Calu3 (cell line): Measurements from ENCODE around the gene SLC35F6. TPM values are rescaled to one million over a fixed set of nuclear protein-coding genes. Genes with fewer than 3 reads are reported as not detected.
A peak's percentile ranks its signal among the peaks of the same experiment; 100 is the strongest.

Experiments used
- BruUV-seq: library from RNA; stranded (reverse); fragments of 400-500 nt; replicated peaks from 2 replicates; lab custom pipeline; 2021; lab: Mats Ljungman, UMichigan
- CTCF ChIA-PET: fragments of 300-600 bp; sonication (Branson Sonifier 250); formaldehyde crosslinking; loops from one replicate; lab custom pipeline; 2022; ENCODE audit warnings: antibody characterized with exemption; lab: Charles Lee
- DNase-seq: peaks from one replicate; pipeline ENCODE4 v3.0.0; 2022
- H3K27ac Mint-ChIP-seq: one replicate; pipeline ENCODE4 v1.8.0; 2022; ENCODE audit warnings: mixed read lengths; ENCODE audit not compliant: unreplicated experiment
- H3K27me3 Mint-ChIP-seq: one replicate; pipeline ENCODE4 v1.8.0; 2022; ENCODE audit warnings: mixed read lengths; ENCODE audit not compliant: unreplicated experiment
- H3K36me3 Mint-ChIP-seq: one replicate; pipeline ENCODE4 v1.8.0; 2022; ENCODE audit warnings: mild to moderate bottlenecking, moderate library complexity, mixed read lengths; ENCODE audit not compliant: insufficient read depth, unreplicated experiment
- H3K4me1 Mint-ChIP-seq: one replicate; pipeline ENCODE4 v1.8.0; 2022; ENCODE audit warnings: mild to moderate bottlenecking, low read depth, mixed read lengths; ENCODE audit not compliant: unreplicated experiment
- H3K4me3 Mint-ChIP-seq: one replicate; pipeline ENCODE4 v1.8.0; 2022; ENCODE audit warnings: mild to moderate bottlenecking, low read depth, moderate library complexity, mixed read lengths; ENCODE audit not compliant: unreplicated experiment
- H3K9me3 Mint-ChIP-seq: one replicate; pipeline ENCODE4 v1.8.0; 2022; ENCODE audit warnings: low read depth, mixed read lengths; ENCODE audit not compliant: unreplicated experiment
- intact Hi-C: fragments of 100-400 bp; cut with micrococcal nuclease; formaldehyde crosslinking; loops from one replicate; pipeline ENCODE4 v1.10.0; 2022; ENCODE audit not compliant: unreplicated experiment
- total RNA-seq: library from RNA; stranded (reverse); gene quantifications from 2 replicates; pipeline ENCODE4 v1.2.3, GENCODE V29; 2022
- TF ChIP-seq, protein P1 (sequence below): fragments of 200-600 bp; IDR thresholded peaks from one replicate; pipeline ENCODE4 v1.8.0; 2022; ENCODE audit warnings: antibody characterized with exemption; ENCODE audit not compliant: unreplicated experiment

SLC35F6 gene
- total RNA-seq, 1 experiment from 2014 or later = 36.9 TPM

DNA sequence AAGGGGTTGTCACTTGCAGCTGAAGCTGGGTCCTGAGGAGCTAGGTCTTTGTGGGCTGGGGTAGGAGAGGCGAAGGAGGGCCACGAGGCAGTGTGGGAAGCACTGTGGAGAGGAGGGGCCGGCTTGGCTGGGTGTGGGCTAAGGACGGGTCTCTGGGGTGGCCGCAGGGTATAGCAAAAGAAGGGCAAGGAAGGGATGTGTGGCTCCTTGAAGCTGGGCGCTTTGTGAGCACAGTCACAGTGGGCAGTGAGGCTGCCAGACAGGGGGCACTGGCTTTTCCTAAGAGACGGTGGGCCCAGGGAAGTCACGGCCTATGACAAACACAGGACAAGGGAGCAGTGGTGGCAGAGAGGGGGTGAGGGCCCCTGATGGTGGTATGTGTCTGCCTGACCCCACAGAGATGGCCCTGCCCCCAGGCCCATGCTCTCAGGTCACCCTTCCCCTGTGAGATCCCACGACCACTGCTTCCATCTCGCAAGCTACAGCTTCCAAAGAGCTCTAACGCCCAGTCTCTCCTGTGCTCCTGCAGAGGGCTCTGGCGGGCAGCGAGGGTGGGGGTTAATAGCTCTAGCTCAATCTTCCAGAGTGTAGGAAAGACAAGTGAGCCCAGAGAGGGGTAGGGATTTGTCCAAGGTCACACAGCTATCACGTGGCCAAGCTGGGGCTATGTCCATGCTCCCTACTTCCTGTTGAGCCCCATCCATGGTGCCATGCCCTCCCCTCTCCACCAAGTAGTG, 39.1 kb upstream of the SLC35F6 start:
- no peak for DNase-seq
- peak overlapping the region; percentile 90 for H3K27ac Mint-ChIP-seq
- TF ChIP-seq, protein P1, sequence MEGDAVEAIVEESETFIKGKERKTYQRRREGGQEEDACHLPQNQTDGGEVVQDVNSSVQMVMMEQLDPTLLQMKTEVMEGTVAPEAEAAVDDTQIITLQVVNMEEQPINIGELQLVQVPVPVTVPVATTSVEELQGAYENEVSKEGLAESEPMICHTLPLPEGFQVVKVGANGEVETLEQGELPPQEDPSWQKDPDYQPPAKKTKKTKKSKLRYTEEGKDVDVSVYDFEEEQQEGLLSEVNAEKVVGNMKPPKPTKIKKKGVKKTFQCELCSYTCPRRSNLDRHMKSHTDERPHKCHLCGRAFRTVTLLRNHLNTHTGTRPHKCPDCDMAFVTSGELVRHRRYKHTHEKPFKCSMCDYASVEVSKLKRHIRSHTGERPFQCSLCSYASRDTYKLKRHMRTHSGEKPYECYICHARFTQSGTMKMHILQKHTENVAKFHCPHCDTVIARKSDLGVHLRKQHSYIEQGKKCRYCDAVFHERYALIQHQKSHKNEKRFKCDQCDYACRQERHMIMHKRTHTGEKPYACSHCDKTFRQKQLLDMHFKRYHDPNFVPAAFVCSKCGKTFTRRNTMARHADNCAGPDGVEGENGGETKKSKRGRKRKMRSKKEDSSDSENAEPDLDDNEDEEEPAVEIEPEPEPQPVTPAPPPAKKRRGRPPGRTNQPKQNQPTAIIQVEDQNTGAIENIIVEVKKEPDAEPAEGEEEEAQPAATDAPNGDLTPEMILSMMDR = no peak
- CTCF ChIA-PET = no interaction called here
- no peak overlapping the region for H3K4me3 Mint-ChIP-seq
- peaks cover 44% of the 10 kb centered on the region for H3K27me3 Mint-ChIP-seq
- no peaks in the 10 kb centered on the region for H3K9me3 Mint-ChIP-seq
- intact Hi-C loops = no loop called here
- BruUV-seq = no TSS peak
- peaks cover 35% of the 10 kb centered on the region for H3K4me1 Mint-ChIP-seq
- peaks cover 7% of the 10 kb centered on the region for H3K36me3 Mint-ChIP-seq

DNA sequence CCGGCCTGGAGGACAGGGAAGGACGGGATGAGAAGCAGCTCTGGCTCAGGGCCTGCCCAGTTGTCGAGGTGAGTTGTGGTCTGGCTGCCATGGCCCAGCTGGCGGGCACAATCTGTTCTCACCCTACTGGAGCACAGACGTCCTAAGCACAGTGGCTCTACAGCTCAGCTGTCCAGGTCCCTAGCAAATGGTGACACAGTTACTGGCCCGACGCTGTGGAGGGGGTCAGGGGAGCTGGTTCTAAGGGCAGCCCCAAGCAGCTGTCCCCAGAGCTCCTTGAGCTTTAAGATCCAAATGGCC, 38.6 kb upstream of the SLC35F6 start:
- H3K27ac Mint-ChIP-seq = no peak overlapping the region
- CTCF ChIA-PET = no interaction called here

DNA sequence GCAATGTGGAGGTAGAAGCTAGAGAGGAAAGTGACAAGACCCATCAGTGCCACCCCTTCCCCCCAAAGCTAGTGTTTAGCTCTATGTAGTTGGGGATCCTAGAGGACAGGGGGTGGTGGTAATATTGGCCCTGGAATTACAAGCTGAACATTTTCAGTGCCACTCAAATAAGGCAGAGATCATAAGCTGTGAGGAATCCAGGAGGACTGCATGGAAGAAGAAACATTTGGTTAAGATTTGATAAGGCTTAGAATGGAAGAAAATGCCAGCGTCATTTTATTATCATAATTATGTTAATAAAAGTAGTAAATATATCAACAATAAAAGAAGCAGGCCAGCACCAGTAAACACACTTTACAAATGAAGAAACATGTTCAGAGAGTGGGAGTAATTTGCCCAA, 37.9 kb upstream of the SLC35F6 start:
- H3K4me3 Mint-ChIP-seq = no peak overlapping the region
- CTCF ChIA-PET = no interaction called here
- intact Hi-C loops = no loop called here
- TF ChIP-seq, protein P1 = no peak
- no peaks in the 10 kb centered on the region for H3K36me3 Mint-ChIP-seq
- peaks cover 56% of the 10 kb centered on the region for H3K27me3 Mint-ChIP-seq
- H3K9me3 Mint-ChIP-seq = no peaks in the 10 kb centered on the region
- peaks cover 33% of the 10 kb centered on the region for H3K4me1 Mint-ChIP-seq
- DNase-seq = no peak
- BruUV-seq = no TSS peak
- H3K27ac Mint-ChIP-seq = no peak overlapping the region

More for the DNA sequence above, 38.6 kb upstream of the SLC35F6 start:
- Mint-ChIP-seq H3K27me3 (peaks cover 48% of the 10 kb centered on the region), H3K4me3 (no peak overlapping the region), H3K4me1 (peaks cover 31% of the 10 kb centered on the region), H3K36me3 (peaks cover 3% of the 10 kb centered on the region), H3K9me3 (no peaks in the 10 kb centered on the region)
- intact Hi-C loops = no loop called here
- no peak for DNase-seq
- TF ChIP-seq, protein P1 = no peak
- no TSS peak for BruUV-seq

DNA sequence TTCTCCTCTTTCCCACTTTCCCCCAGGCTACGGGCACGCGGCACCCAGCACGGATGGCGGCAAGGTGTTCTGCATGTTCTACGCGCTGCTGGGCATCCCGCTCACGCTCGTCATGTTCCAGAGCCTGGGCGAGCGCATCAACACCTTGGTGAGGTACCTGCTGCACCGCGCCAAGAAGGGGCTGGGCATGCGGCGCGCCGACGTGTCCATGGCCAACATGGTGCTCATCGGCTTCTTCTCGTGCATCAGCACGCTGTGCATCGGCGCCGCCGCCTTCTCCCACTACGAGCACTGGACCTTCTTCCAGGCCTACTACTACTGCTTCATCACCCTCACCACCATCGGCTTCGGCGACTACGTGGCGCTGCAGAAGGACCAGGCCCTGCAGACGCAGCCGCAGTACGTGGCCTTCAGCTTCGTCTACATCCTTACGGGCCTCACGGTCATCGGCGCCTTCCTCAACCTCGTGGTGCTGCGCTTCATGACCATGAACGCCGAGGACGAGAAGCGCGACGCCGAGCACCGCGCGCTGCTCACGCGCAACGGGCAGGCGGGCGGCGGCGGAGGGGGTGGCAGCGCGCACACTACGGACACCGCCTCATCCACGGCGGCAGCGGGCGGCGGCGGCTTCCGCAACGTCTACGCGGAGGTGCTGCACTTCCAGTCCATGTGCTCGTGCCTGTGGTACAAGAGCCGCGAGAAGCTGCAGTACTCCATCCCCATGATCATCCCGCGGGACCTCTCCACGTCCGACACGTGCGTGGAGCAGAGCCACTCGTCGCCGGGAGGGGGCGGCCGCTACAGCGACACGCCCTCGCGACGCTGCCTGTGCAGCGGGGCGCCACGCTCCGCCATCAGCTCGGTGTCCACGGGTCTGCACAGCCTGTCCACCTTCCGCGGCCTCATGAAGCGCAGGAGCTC, 36.2 kb upstream of the SLC35F6 start:
- DNase-seq = no peak
- Mint-ChIP-seq H3K4me1 (peaks cover 26% of the 10 kb centered on the region), H3K27ac (no peak overlapping the region), H3K27me3 (peaks cover 72% of the 10 kb centered on the region), H3K4me3 (no peak overlapping the region), H3K36me3 (no peaks in the 10 kb centered on the region), H3K9me3 (no peaks in the 10 kb centered on the region)
- TF ChIP-seq, protein P1 = no peak
- CTCF ChIA-PET = no interaction called here
- intact Hi-C loops = no loop called here
- no TSS peak for BruUV-seq
